Stimulated activated CD8-positive, alpha-beta memory T cell treated with anti-CD3 and anti-CD28 coated beads, Interleukin-7, amount 100 ng/mL, for 1 hour (primary cell): ENCODE data around the gene UBE2U.
"Not testable (repeated sequence)": the region's sequence is repeated elsewhere in the genome, so short reads cannot be mapped to it uniquely, and the experiment has no call there.

Experiments used
- DNase-seq, 2 donors: peaks; one replicate each; pipeline ENCODE4 v3.0.0-alpha.2; 2020; ENCODE audit warnings: low read depth in 2 of 2

UBE2U gene

DNA sequence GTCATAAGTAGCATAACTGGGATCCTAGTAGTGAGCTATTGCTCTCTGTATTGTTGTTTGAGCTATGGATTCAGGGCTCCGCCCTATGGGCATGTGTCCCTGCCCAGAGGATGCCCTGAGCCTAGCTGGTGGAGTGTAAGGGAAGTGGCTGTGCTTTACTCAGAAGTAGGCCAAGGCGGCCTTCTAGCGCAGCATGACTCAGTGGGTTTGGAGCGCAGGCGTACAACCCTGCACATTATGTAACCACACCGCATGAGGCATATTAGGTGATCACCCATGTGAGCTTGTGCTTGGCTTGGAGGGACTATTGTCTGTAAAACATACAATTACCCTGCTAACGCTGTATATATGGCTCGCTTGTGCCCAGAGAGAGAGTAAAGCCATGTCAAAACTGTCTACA is 11.1 kb upstream of the UBE2U start:
- DNase-seq = no peak

DNA sequence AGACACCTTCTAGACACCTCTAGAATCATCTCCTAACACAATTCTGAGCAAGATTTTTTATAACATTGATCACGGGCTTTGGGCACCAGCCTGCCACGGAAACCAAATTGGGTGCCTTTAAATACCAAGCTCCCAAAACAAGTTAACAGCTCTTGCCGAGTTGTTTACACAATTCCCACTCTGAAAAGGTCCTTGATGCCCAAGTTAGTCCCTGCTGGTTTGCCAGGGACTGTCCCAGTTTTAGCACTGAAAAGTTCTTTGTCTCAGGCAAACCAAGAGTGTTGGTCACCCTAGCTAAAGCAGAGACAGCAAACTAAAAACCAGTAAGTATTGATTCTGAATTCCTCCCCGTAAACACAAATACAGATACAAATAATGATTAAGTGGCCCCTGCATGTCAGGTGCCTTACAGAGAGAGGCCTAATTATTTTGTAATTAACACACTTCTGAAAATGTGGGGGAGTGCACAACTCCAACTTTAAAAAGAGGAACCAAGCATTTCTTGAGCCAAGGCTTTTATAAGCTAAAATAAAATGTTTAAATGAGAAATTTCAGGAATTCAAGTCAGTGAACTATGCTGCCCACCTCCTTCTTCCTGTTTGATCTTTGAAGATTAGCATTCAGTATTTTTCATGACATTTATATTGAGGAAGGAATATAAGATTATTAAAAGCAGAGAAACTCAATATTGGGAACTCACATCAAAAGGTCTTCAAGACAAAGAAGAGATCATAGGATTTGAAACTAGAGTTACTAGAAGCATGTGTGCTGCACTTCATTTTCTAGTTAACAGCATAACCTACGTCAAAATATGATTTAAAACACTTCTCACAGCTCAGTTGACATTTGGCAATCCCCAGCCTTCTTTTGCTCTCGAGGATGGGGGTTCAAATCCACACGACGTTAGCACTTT is 9.0 kb upstream of the UBE2U start:
- no peak for DNase-seq

DNA sequence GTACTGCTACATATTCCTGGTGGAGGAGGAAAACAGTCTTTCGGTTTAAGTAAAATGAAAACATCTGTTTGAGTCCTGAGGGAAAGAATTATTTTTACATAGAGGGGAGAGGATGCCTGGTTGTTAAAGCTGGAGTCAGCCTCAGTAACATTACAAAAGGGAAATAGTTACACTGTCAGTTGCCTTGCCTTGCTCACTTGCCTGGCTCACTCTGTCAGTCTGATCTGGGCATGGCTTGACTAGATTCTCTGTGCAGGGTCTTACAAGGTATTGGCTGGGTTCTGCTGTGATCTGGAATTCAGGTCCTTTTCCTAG is 8.4 kb upstream of the UBE2U start:
- DNase-seq = no peak

DNA sequence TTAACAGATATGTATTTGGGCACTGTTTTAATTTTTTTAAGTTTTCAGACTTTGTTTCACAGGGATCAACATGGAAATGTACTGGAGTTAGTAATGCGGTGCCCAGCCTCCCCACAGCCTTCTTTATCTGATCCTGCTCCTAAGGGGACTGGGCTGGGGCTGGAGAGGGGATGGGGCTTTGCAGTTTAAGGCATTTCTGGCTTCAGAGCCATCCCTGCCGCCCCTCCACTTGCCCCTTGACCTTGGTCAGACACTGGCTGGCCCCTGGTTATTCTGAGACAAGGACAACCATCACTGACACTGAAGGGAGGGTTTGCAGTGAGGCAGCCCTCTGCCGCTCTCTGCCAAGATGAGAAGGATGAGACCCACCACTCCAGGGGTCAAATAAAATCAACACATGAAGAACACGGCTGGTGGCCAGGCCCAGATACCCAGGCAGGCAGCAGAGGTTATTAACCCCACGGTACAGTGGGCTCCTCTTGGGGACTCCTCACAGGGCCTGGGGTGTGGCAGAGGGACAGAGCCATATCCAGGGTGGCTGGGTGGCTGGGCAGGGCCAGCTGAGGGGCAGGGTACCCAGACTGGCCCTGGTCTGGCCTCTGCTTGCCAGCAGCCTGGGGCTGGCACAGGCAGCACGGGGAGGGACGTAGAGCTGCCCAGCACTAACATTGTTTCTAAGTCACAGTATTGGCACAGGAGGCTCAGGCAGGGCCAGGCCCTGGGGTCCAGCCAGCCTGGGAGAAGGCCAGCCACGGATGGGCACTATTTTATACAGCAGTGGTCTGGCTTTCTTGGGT is 7.2 kb upstream of the UBE2U start:
- DNase-seq = no peak

DNA sequence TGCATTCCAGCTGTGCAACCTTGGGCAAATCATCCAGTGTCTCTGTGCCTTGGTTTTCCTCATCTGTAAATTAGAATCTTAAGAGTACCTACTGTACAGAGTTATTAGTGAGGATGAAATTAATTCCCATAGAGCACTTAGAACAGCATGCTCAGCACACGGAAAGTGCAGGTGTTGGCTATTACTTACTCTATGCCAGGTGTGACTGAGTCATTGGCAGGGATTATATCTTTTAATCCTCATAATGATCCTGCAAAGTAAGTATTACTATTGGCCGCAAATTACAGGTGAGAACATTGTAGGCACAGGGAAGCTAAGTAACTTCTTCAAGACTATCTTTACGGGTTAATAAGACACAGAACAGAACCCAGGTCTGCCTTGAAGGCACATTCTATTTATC is 6.3 kb upstream of the UBE2U start:
- no peak for DNase-seq

DNA sequence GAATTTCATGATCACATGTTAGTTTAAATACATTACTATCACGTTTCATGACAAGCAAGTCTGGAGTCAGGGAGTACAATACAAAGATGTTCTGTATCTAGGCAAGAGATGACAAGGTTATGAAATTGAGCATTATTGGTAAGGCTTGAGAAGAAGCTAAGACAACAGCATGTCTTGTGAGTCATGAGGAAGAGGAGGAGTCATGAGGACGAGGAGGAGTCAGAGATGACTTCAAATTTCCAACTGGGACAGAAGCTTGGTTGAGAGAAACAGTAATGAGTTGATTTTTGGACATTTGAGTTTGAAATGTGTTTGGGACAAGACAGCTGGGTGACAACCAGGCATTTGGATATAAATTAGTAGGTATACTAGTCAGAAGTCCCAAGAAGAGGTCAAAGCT is 4.3 kb upstream of the UBE2U start:
- DNase-seq = no peak

DNA sequence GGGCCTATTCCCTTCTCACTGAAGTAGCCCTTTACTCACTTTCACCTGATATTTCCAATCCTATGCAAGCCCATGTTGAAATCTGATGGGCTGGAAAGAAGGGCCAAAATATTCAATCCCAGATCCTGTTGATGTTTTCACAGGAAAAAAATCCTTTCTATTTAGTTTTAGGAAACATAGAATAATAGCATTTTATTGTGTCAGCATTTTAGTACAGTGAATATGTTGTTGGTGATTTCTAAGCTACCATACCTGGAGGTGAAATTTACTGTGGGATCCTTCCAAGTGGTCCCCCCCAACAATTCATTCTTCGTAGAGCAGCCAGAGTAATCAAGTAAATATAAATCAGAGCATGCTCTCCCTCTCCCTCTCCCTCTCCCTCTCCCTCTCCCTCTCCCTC is 3.4 kb upstream of the UBE2U start:
- DNase-seq = no peak

DNA sequence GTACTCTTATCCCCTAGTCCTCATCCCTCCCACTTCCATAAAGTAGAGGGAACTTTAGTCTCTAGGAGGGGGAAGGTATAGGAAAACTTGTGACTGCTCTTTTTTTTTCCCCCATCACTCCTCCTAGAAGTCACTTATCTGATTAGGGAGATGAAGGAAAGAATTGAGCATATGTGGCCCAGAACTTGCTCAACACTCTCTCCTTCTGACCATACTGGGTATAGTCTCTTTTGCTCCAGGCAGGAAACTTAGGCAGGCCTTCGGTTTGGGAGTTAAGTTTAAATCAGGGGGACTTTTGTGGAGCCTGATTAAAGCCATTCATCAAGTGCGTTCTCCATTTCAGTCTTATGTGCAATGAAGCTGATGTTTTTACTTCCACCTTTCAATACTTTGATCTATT is 5.8 kb downstream of the UBE2U start:
- no peak for DNase-seq

DNA sequence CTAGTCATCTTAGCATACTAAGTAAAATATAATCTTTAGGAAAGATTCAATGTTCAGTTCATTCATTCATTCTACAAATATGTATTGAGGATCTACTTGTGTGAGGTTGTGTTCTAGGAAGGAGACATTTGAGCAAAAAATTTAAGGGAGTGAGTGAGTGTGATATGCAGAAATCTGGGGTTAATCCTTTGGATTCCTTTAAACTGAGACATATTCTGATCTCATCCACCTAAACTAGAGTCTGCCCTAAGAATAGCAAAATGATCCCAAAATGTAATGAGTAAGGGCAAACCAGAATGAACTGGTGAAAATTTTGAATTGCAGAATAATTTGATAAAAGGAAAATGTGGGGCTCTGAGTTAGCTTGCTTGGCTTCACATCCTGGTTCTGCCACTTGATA is 8.6 kb downstream of the UBE2U start:
- no peak for DNase-seq

DNA sequence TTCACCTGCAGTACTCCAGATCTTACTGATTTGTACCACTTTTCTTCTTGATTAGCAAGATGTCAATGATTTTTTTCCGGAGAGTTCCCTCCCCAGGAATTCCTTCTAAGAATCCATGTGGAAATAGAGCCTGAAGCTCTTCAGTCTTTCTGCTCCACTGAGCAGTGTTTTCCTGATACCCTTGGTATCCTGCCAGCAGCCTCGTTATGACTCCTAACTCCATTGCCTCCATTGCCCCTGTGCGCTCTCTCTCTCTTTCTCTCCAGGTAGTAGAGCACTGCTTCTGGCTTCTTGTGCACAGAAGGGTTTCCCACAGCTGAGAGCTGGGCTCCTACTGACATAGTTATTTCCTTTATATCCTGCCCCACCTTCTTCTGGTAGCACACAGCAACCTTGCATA is 12.2 kb downstream of the UBE2U start:
- DNase-seq = no peak

DNA sequence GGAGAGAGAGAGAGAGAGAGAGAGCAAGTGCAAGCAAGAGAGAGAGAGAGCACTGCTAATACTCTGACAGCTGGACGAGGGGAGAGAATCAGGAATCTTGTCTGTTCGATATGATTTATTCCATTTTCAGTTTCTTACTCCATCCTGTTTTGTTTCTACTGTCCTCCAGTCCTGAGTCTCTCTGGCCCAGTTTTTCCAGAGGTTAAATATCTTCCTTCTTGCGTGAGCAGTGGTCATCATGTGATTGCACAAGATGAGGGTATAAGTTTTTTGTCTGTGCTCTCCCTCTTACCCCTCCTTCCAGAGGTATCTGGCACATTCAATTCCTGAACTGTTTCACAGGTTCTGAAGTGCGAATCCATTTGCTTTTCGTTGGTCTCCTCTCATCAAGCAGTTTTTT is 16.8 kb downstream of the UBE2U start:
- no peak for DNase-seq

DNA sequence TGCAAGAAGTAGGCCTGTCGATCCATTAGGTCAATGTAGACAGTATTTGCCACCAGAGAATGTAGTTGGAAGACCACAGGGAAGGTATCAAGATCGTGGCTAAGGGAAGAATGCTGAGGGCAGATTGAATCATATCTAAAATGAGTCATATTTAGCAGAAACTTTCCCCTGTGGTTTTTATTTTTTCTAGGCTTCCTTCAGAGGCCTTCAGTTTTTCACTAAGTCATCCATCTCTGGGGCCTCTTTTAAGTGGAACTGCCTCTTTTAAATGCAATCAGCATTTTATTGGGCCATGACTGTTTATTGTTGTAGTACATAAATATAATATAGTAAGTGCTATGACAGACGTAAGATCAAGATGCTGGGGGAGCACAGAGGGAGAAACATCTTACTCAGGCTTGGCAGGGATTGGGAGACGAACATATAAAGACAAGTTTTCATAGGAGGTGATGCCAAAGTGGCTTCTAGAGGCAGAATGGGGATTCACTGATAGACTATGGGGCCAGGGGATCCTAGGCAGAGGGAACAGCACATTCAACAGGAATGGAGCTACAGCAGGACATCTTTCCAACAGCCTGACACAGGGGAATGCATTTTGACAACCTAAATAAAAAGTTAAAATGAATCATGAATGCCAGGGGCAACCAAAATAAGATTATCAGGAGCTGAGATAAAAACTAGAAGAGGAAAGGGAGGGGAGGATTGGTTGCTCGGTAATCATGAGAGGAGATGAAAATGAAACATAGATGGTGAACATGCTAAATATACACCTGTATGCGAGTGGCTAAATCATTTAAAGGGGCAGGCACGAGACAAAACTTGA is 20.1 kb downstream of the UBE2U start:
- DNase-seq = no peak

DNA sequence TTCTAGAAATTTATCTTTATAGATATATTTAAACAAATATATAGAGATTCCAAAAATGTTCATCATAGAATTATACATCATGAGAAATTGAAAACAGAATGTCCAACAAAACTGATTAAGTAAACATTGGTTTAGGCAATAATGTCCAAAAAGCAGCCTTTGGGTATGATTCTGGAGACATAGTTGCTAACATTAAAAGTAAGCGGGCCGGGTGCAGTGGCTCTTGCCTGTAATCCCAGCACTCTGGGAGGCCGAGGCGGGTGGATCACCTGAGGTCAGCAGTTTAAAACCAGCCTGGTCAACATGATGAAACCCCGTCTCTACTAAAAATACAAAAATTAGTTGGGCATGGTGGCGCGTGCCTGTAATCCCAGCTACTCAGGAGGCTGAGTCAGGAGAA is 20.8 kb downstream of the UBE2U start:
- DNase-seq = not testable (repeated sequence)

DNA sequence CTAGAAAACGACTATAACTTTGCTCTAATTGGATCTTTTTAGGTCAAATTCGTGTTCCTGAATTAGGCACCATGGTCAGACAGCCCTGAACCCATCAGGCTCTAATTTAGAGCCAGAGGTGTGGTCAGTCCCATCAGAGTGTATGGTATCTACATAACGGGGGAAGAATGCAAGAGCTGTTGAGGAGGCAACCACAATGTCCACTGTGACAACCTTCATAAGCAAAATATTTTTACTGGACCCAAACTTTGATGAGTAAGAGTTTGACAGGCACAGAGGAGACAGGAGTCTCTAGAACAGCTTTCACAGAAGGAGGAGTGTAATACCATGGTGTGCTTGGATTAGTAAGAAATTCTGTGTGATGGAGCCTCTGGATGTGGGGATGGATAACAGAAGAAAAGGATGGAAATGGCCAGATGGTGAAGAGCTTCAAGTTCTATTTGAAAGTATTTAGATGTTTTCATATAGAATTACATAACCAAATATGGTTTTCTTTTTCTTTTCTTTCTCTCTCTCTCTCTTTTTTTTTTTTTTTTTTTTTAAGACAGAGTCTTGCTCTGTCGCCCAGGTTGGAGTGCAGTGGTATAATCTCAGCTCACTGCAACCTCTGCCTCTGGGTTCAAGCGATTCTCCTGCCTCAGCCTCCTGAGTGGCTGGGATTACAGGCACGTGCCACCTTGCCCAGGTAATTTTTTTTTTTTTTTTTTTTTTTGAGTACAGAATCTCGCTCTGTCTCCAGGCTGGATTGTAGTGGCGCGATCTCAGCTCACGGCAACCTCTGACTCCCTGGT is 24.9 kb downstream of the UBE2U start:
- no peak for DNase-seq

DNA sequence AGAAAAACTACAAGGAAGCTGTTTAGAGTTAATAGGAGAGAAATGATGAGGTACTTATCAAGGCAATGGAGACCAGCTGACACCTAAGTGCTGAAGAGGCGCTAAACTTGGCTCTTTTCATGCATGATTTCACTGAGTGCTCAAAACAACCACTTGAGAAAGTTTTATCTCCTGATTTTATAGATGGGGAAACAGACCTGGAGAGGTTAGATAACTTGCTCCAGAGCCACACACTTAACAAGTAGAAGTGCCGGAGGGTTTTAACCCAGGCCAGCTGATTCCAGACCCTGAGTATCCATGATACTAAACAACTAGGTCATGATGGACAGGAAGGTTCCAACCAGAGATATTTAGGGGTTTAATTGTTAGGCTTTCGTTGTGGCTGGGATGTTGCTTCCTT is 25.9 kb downstream of the UBE2U start:
- DNase-seq = no peak

DNA sequence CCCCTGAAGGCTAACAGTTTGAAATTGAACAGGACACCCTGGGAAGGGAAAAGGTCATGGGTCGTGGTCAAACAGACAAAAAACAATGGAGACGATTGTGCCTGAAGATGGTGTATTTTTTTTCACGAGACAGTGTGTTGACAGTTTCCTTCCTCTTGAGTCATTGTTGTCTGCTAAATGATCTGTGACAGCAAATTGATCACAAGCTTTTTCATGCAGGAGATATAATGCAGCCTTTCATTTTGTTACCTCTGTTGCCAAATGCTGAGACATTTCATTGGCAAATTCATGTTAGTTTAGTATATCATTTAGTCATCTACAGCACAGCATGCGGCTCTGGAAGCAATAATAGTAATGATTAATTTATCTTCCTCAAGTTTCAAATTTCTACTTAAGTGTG is 27.7 kb downstream of the UBE2U start:
- DNase-seq = no peak

DNA sequence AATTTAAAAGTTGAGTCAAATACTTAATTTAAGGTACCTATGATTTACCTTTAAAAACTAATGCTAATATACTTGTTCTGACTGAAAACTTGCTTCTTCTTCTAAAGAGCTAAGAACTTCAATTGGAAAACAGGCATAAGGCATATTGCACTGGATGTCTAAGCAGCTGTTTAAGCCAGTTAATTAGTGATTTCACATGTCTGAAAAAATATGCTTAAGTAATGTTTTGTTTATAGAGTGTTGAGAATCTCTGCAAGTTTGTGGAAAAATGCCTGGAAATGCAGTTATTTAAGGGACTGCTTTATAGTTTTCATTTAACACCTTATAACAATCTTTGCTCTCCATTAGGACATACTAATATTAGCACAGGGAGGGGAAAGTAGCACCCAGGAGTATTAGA is 28.2 kb downstream of the UBE2U start:
- DNase-seq = no peak

DNA sequence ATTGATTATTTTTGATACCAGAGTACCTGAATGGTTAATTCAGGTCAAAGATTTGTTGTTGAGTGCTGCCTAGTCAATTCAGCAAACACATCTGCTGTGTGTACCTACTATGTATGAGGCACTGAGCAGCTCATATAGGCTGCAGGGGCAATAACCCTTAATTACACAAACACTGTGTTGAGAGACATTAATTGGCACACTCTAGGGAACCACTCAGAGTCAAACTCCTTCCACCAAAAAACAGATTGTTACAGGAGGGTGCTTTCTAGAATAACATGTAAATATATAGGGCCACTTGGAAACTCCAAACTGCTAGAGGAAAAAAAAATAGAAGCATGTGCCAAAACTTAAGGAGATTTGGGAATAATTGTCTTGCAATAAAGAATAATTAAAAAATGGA is 31.3 kb downstream of the UBE2U start:
- no peak for DNase-seq

DNA sequence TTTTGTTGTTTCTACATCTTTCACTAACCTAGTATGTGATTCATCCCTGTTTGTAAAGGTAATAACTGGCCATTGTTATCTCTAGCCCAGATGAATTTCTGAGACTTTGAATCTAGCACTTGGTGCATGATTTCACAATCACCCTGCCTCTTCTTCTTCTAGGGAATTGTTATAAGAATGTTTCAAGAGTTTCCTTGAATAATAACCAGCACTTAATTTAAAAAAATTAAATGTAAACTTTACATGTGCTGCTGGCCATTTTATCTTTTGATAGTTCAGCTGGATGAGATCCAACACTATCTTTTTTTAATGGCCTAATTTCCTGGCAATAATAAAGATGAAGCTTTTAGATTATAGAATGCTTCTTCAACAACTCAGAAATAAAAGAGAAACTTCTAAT is 31.8 kb downstream of the UBE2U start:
- no peak for DNase-seq

DNA sequence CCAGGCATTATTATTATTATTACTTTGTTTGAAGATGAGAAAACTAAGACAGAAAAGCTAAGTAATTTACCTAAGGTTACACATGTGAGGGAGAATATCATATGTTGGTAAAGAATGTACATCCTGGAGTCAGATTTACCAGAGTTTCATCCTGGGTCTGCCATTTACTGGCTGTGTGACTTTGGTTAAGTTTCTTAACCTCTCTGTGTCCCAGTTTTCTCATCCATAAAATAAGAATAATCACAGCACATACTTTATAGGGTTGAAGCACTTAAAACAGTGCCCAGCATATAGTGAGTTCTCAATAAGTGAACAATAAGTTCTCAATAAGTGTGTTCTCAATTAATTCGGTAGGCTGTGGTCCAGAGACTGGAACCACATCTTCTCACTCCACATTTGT is 32.5 kb downstream of the UBE2U start:
- no peak for DNase-seq

DNA sequence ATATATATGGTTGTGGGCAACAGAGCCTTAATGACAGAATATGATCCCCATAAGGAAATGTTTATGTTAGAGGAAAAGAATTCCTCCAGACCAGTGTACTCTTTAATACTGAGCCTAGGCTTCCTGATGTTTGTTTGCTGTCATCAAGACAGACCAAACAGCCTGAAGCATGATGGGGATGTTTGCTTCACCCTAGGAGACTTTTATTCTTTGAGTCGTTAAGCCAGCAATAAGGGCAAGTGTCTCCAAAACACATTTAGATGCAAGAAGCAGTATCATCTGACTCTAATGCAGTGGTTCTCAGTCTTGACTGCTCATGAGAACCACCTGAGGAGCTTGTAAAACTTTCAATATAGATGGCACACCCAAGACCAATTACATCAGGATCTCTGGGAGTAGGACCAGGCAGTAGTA is 33.1 kb downstream of the UBE2U start:
- DNase-seq = no peak

DNA sequence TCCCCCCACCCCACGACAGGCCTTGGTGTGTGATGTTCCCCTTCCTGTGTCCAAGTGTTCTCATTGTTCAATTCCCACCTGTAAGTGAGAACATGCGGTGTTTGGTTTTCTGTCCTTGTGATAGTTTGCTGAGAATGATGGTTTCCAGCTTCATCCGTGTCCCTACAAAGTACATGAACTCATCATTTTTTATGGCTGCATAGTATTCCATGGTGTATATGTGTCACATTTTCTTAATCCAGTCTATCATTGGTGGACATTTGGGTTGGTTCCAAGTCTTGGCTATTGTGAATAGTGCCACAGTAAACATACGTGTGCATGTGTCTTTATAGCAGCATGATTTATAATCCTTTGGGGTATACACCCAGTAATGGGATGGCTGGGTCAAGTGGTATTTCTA is 36.1 kb downstream of the UBE2U start:
- not testable (repeated sequence) for DNase-seq
